Stimulated activated CD8-positive, alpha-beta memory T cell treated with anti-CD3 and anti-CD28 coated beads, Interleukin-7, amount 100 ng/mL, for 1 hour (primary cell): ENCODE results near the gene DYTN.

Experiments
- DNase-seq, 2 donors: peaks; one replicate each; pipeline ENCODE4 v3.0.0-alpha.2; 2020; ENCODE audit warnings: low read depth in 2 of 2

DYTN gene

DNA sequence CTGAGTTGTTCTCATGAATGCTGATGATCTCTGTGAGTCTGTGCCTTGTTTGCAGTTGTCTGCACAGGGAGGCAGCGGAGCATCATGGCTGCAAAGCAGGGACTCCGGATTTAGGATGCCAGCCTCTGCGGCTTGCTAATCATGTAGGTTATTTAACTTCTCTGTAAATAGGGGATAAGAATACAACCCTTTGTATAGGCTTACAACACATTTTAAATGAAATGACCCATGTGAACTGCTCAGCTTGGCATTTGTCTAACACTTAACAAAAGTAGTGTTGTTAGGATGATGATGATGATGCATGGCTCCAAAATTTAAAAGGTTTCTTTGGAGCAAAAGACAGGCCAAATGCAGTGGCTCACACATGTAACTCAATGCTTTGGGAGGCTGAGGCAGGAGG is 19.4 kb downstream of the DYTN start:
- no peak for DNase-seq

DNA sequence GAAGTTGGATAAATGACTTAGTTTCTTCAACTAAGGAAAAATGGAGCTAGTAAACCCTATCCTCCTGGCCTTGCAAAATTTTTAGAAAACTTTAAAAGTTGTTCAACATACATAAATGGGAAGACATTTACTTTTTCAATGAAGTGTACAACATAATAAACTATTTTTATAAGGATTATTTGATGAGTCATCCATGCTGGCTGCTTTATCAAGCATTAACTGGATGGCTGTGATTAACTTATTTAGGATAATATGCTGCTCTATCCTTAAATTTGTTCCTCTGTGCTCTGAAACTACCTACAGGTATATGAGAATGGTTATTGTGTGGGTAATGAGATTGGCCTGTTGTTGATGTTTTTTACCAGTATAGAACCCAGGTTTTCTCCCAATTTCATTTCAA is 21.3 kb downstream of the DYTN start:
- no peak for DNase-seq

DNA sequence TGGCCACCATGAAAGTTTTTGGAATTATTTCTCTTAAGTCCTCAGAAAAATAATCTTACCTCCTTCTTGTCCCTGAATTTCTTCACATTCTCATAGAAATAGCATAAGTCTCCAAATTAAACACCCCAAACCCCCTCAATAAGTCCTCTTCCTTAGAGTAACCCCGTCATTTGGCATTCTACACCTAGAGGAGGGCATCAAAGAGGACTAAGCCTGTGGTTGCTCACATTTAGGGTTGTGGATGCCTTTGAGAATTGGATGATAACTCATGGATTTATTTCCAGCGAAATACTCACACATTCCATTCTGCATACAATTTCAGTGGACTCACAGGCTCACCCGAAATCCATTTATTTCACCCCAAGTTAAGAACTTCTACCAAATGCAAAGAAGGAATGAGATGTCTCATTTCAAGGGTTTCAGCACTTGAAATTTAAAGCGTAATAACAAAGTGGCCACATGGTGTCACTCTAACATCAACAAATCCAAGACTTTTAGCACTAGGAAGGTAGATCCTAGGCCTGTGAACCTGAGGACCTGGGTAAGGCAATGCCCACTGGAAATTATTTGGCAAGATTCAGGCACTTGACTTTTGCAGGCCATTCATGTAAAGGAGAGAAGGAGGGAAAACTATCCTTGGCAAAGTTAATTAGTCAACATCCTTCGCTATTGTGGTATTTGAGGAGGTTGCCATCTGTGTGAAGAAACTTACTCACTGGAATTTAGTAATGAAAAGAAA is 24.6 kb downstream of the DYTN start:
- DNase-seq, result no peak

DNA sequence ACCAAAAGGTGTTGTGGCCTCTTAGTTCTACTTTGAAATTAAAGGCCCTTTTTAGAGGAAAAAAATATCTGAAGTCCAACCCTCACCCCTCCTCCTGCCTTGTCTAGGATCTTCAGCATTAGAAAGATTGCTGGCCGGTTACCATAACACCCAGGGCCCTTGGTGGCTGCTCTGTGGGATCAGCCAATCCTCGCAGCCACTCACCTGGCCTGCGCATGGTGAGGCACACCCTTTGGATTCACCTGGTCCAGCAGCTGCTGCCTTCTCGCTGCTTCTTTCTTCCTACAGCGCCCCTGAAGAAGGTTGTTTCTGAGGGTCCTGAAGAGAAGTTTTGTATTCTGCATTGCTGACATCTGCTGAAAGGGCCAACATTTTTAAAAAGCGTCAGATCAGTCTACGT is 25.2 kb downstream of the DYTN start:
- no peak for DNase-seq

DNA sequence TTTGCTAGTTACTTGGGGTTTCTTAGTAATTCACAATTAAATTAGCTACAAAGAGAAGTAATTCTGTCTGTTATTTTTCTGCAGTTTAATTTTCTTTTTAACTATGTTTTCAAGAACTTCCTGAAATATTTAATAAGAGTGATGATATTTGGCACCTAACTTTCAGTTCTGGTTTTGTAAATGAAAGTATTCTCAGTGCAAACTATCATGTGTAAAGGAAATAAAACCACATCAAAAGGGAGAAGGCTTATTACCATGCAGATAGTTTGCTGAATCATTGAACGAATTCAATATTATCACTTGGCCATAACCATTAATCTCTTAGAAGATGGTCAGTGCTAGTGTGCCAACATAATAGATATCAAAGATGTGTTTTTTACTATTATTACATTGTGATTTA is 29.2 kb downstream of the DYTN start:
- no peak for DNase-seq

DNA sequence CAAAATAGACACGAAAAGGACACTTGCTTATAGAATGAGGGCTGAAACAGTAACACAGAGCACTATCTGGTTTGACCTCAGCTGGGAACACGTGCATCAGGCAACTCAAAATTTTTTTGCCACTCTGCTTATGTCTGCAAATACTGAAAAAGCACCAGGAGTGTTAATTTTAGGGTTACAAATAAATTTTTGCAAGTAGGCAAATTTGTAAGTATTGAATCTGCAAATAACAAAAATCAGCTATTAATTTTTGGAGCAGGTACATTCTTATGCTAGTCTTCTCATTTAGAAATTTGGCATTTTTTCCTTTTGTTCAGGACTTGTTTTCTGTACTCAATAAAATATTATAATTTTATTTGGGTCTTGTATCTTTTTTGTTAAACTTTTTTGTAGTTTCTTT is 29.7 kb downstream of the DYTN start:
- no peak for DNase-seq

DNA sequence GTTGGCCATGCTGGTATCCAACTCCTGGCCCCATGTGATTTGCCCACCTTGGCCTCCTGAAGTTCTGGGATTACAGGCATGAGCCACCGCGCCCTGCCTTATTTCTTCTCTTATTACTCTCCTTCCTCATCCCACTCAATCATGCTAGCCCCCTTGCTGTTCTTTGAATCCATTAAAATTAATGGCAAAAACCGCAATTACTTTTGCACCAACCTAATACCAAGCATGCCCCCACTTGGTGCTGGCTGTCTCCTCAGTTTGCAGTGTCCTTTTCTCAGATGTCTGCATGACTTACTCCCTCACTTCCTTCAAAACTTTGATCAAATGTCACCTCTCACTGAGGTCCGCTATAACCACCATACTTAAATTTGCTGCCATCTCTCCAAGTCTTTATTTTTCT is 34.6 kb downstream of the DYTN start:
- DNase-seq, result no peak

DNA sequence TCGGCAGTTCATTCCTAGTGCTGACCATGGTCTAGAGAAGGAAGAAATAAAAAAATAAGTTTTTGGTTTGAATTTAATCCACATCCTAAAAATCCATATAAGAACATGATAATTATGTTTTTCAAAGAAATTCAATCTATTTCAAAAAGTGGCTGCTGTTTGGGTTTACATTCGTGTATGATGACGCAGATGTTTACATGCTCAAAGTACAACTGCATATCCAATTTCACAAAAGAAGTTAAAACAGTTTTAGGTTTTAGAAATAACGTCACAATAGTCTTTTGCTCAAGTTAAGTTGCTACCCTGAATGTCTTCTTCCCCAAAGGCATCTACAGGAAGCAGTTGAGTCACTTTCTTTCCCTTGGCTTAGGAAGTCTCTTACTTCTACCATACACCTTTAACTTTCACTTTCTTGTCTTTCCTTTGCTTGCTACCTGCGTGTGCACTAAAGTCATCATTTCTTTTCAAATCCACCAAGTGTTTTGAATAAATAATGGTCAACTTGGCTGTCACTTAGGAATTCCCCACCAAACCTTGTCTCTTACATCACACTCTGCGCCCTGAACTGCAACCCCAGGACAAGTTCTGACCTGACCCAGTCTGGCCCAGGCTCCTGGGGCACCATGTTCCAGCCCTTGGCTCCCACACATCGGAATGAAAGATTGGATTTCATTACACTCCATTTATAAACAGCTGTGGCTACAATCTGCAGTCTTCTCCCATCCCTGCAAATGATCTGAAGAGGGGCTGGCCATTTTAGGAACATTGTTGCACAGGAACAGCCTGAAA is 47.5 kb downstream of the DYTN start:
- no peak for DNase-seq

DNA sequence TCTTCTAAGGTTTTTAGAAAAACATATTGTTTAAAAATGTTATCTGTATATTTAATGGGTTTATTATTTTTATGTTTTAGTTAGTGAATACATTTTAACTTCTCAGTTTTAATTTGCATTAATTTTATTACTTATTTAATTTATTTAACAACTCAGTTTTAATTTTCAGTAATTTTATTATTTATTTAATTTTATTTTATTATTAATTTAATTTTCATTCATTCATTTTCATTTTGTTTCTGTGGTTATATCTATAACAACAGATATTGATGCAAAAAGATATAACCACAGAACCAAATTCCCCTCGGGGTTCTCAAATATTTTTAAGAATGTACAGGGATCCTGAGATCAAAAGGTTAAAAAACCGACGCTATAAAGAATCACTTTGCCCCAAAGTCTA is 52.9 kb downstream of the DYTN start:
- no peak for DNase-seq

DNA sequence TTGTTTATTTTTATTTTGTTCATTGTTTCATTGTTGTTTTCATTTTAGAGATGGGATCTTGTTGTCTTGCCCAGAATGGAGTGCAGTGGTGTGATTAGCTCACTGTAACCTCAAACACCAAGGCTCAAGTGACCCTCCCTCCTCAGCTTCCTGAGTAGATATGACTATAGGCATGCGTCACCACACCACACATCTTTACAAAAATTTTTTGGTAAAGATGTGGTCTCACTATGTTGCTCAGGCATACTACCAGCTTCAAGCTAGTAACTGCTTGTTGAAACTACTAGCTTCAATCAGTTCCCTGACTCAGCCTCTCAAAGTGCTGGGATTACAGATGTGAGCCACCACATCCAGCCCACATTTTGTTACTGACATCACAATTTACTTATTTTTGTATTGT is 61.1 kb downstream of the DYTN start:
- no peak for DNase-seq

DNA sequence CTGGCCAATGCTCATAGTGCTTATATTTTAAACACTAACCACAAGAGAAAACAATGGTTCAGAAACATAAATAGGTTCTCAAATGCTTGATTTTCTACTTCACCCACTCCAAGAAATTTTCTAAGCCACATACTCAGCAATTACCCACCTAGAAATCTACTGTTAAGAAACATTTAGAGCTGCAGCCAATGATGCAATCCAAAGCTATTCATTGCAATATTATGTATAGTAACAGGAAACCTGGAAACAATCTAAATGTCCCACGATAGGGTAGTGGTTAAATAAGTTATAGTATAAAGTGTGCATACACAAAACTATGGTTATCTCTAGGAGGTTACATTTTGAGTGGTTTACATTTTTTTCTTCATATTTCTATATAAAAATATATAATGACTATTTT is 70.2 kb downstream of the DYTN start:
- DNase-seq, result no peak

DNA sequence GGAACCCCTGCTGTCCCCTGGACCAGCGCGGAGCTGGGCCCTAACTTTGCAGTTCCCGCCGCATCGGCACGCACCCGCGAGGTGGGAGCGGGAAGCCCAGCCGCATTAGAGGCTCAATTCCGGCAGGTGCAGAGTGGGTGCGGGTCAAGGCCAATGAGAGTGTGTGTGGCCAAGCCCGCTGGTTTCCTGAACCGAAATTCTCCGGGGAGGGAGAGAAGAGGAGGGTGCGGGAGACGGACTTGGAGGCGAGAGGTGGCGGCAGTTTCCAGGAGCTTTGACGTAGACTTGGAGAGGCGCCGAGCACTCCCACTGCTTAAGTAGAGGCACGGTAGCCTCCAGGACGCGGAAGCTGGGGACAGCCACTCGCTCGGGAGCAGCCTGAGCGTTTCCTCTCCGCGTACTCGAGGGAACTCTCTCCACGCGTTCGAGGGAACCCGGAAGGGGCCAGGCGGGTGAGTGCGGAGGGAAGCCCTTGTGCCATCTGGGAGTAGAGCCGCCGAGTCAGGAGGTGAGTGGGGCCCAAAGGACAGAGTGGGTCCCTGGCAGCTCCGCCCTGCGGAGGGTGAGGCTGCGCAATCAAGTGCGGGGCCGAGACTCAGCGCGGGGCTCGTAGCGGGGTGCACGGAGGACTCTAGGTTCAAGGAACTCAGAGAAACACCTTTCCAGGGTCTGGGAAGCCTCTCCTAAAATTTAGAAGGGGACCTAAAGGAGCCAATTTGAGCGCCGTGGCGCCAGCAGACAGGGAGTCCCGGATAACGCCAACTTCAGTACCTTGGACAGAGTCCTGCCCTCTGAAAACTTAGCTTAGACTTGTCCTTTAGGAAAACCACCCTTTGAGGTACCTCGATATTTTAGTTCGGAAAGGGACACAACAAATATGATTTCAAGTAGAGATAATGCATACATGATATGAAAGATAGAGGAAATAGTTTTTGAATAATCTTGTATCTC is 75.8 kb downstream of the DYTN start, which contains the start of gene FAM237A:
Gene FAM237A, plus strand, starts transcription at position 413 of the 951 bp plus-strand sequence. CDS start 1,750 bp downstream, outside the sequence.
- DNase-seq, result no peak

DNA sequence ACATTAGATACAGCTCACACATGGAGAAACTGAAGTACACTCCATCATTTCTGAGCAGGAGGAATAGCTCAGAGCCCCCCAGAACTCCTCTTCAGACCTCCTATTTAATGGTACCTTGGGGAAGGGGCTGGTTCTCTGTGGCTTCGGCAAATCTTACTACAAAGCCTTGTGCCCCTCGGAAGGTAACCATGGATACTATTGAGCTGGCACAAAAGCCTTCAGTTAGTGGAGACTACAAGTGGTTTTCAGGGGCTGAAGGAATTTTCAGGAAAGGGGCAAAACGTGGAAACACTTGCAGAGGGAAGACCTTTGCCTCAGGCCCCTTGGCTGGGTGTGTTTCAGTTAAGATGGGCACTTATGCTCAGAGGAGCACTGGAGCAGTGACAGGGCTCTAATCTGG is 77.0 kb downstream of the DYTN start:
- DNase-seq, result no peak

DNA sequence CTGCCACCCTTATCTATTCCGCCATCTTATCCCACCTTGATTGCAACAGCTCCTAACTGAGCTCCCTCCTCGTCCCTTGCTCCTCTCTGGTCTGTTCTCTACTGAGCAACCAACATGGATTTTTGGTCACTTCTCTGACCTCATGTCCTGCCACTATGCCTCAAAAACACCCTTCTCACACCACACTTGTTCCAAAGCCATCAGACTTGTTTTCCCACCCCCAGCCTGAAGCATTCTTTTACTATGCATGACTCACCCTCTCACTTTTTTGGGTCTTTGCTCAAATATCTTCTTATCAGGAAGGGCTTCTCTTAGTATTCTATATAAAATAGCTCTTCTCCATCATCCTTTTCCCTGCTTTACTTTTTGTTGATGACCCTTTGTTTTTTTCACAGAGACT is 78.6 kb downstream of the DYTN start:
- no peak for DNase-seq

DNA sequence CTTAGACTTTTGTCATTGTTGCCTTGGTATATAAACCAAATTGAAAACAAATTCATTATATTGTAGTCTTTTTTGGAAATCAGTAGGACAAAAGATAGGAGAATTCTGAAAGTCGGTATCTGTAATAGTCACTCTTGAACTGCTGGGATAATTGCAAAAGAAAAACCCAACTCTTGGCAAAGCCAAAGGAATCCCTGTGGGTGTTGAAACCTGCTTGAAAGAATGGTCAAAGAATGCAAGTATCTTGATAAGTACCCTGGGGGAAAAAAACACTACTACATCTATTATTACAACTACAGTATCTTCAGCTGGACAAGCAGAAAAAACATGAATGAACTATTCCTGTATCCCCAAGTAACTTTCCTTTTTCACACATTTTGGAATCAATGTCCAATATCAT is 83.2 kb downstream of the DYTN start:
- DNase-seq, result no peak

DNA sequence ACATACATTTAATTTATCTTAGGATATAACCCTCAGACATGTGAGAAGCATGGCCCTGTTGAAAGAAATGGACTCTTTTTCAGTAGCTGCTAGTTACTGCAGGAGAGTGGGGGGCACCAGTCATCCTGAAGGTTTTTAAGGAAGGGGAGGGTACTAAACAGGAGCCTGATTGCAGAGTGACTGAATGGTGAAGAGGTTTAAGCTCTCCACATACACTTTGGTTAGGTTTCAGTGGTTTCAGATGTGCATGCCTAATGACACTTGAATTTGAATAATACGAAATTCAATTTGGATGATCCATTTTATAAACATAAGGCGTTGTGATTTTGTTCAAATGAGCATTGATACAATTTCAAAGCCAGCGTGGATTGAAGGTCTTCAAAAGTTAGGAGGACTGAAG is 86.9 kb downstream of the DYTN start:
- no peak for DNase-seq

DNA sequence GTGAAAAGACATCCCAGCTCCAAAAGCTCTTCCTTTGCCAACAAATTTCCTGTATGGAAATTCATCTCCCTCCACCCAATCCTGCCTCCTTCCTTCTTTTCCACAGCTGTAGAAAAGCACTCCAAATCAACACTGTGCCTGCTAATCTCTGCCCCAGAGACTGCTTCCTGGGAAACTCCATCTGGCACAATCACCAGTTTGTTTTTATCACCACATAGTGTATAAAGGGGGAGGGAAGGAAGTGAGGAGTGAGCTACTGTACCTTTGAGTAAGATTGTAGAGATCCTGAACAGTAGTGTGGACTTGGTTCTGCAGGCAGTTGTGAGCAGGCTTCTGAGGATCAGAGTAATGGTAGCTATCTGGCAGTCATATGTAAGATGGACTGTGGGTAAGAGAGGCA is 90.6 kb downstream of the DYTN start:
- DNase-seq, result no peak

DNA sequence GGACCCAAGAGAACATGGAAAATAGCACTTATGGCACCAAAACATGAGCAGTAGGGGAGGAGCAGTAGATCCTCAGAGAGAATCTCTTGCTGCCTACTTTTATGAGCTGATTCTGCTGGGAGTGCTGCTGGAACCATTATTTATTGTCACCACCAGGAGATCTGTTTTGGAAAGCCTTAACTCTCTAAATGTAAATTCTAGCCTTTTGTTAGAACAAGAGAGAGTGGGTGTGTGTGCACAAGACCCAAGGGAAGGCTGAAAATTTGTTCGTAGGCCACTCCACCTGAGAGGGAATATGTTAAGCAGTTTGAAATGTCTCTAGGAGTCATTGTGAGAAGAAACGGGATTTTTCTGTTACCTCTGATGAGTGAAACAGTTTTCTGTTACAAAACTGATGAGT is 92.1 kb downstream of the DYTN start:
- no peak for DNase-seq

DNA sequence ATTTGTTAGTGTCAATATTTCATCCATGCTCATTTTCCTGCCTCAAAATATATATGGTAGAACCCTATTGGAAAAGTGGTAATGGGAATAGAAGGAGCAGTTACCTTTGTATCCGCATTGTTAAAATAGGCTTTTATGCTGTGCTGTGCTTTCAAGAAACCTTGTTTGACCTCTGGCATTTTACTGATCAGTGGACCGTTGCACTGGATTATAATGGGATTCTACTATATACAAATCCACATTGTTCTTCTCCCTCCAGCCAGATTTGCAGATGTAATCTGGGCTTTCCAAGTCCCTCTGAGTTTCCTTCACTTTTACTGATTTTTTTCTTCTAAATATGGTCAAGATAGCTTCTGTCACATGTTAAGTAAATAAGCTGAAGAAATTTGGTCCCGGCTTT is 99.2 kb downstream of the DYTN start:
- DNase-seq, result no peak

DNA sequence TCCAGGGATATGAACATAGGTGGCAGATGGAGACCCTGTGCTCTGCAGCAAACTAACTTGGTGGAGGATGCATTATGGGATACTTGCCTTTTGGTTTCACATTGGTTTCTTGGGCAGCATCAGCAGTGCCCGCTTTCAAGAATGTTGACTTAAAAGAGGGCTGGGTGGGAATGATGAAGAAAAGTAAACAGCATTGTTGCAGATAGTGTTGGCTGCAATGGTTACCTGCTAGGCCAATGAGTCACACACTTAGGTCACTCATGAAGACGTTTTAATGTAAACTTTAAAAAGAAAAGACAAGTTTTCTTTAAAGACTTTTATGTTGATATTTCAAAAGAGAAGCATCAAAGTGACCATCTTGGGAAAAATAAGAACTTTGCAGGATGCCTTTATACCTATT is 102.0 kb downstream of the DYTN start:
- DNase-seq, result no peak

DNA sequence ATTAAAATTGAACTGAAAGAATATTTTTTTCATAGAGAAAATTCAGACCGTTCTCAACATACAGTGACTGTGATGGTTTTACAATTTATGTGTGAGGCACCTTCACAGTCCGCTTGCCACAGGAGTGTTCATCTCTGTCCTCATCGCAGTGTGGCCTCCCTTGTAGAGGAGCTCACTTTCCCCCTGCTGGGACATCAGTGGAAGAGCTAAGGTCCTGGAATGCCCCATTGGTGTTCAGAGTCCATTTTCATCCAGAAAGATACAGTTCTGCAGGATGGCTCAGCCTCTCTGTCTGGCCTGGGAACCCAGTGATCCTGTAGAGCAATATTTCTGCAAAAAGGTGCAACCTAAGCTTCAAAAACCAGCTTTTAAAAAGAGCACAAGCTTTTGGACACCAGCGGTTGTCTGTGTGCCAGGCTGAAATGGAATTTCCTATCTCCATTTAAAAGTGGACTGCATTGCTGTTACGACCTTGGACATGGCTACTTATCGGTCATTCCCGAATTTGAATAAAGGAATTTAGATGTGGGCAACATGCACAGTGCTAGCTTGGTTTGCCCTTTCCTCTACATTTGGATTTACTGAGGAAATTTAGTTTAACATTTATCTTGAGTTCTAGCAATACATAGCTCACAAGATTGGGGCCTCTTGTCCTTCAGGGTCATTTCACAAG is 102.6 kb downstream of the DYTN start:
- DNase-seq, result no peak

DNA sequence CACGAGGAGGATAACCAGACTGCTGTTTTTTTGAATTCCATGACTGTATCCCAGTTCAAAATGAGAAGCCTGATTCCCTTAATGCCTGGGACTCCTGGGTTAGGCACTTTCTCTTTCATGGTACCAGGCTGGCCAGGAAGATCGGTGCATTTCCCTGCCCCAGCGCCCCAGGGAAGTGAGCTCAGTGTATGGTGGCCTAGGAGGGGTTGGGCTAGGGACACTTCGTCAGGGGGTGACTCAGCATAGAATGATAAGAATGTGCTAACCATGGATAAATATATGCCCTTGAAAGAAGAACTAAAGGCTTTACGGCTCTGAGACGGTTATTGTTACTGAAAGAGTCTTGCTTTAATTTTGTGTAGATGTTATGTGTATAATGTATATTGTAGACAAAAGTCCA is 103.4 kb downstream of the DYTN start:
- no peak for DNase-seq
